Measurements from ENCODE around the gene SYNPR.

Gene SYNPR

GRCh38 chr3:63384382-63384781, 106.3 kb downstream of the SYNPR start:
- DNase-seq (ENCODE audit: low read depth in 3 of 3), result no peak

- no peak for DNase-seq (ENCODE audit: low read depth in 3 of 3)
Measured at GRCh38 chr3:63385629-63386028, 107.5 kb downstream of the SYNPR start.

GRCh38 chr3:63386568-63386967, 108.5 kb downstream of the SYNPR start:
- no peak for DNase-seq (ENCODE audit: low read depth in 3 of 3)

GRCh38 chr3:63387568-63387967, 109.5 kb downstream of the SYNPR start:
- no peak for DNase-seq (ENCODE audit: low read depth in 3 of 3)

- no peak for DNase-seq (ENCODE audit: low read depth in 3 of 3)
Measured at GRCh38 chr3:63390710-63391230, 112.7 kb downstream of the SYNPR start.

GRCh38 chr3:63395960-63396359, 117.9 kb downstream of the SYNPR start:
- DNase-seq (ENCODE audit: low read depth in 3 of 3), result no peak

GRCh38 chr3:63400246-63400860, 122.2 kb downstream of the SYNPR start:
- DNase-seq (ENCODE audit: low read depth in 3 of 3), result no peak

GRCh38 chr3:63405882-63406281, 127.8 kb downstream of the SYNPR start:
- no peak for DNase-seq (ENCODE audit: low read depth in 3 of 3)

GRCh38 chr3:63413523-63413922, 135.4 kb downstream of the SYNPR start:
- DNase-seq (ENCODE audit: low read depth in 3 of 3), result no peak

GRCh38 chr3:63414607-63415006, 136.5 kb downstream of the SYNPR start:
- no peak for DNase-seq (ENCODE audit: low read depth in 3 of 3)

GRCh38 chr3:63429905-63430304, 151.8 kb downstream of the SYNPR start:
- DNase-seq (ENCODE audit: low read depth in 3 of 3), result no peak

- no peak for DNase-seq (ENCODE audit: low read depth in 3 of 3)
Measured at GRCh38 chr3:63430875-63431274, 152.8 kb downstream of the SYNPR start.

- DNase-seq (ENCODE audit: low read depth in 3 of 3), result no peak
Measured at GRCh38 chr3:63437858-63438257, 159.8 kb downstream of the SYNPR start.

GRCh38 chr3:63438826-63439371, 160.8 kb downstream of the SYNPR start:
- no peak for DNase-seq (ENCODE audit: low read depth in 3 of 3)

- no peak for DNase-seq (ENCODE audit: low read depth in 3 of 3)
Measured at GRCh38 chr3:63441262-63441661, 163.2 kb downstream of the SYNPR start.

GRCh38 chr3:63442918-63443317, 164.8 kb downstream of the SYNPR start:
- no peak for DNase-seq (ENCODE audit: low read depth in 3 of 3)

GRCh38 chr3:63450023-63450422, 171.9 kb downstream of the SYNPR start:
- DNase-seq (ENCODE audit: low read depth in 3 of 3), result no peak

GRCh38 chr3:63450634-63451363, 172.7 kb downstream of the SYNPR start:
- DNase-seq (ENCODE audit: low read depth in 3 of 3), result no peak

GRCh38 chr3:63456901-63457300, 178.8 kb downstream of the SYNPR start:
- no peak for DNase-seq (ENCODE audit: low read depth in 3 of 3)

GRCh38 chr3:63458405-63458804, 180.3 kb downstream of the SYNPR start:
- DNase-seq (ENCODE audit: low read depth in 3 of 3), result no peak

GRCh38 chr3:63462732-63463131, 184.6 kb downstream of the SYNPR start:
- DNase-seq (ENCODE audit: low read depth in 3 of 3), result no peak

- DNase-seq (ENCODE audit: low read depth in 3 of 3), result no peak
Measured at GRCh38 chr3:63467392-63467791, 189.3 kb downstream of the SYNPR start.

GRCh38 chr3:63470745-63471144, 192.6 kb downstream of the SYNPR start:
- no peak for DNase-seq (ENCODE audit: low read depth in 3 of 3)

Measured in stimulated activated CD4-positive, alpha-beta T cell treated with anti-CD3 and anti-CD28 coated beads, TNF-alpha, amount 100 ng/mL, for 4 hours (primary cell).